ENCODE data around the gene SERTAD3. TPM values are rescaled to one million over a fixed set of nuclear protein-coding genes. Genes with fewer than 3 reads are reported as not detected.

Gene SERTAD3
- total and polyA plus RNA-seq, 2 of the 4 experiments (the other 2 are of a cell fraction), result 20.5 to 23.3 TPM

- TF ChIP-seq RFX5 (IDR thresholded peaks at IDR 0.05; ENCODE audit: low read depth, low read length), result no peak
- TF ChIP-seq POLR2A (IDR thresholded peaks at IDR 0.05; ENCODE audit: low read depth, low read length), result no peak; the same call in 1 of the 2 replicates
- no peak for TF ChIP-seq MAZ (IDR thresholded peaks at IDR 0.05; ENCODE audit: borderline replicate concordance, low read depth, low read length)
- TF ChIP-seq MAFK (IDR thresholded peaks at IDR 0.05; ENCODE audit: low read depth, low read length), result no peak
- no peak for TF ChIP-seq MXI1 (IDR thresholded peaks at IDR 0.05; ENCODE audit: borderline replicate concordance, low read depth, low read length)
- TF ChIP-seq NFE2L2 (IDR thresholded peaks at IDR 0.05; ENCODE audit: low read depth, low read length), result no peak
These were observed 2.3 kb downstream of the SERTAD3 start (continued) for GRCh38 chr19:40441719-40442253.

GRCh38 chr19:40438284-40438683, 5.9 kb downstream of the SERTAD3 start:
- H2BK15ac ChIP-seq (ENCODE audit: low read depth, low read length), result no peak overlapping the region
- no peak for ATAC-seq (ENCODE audit: low read depth)
- no peak overlapping the region for H3K23ac ChIP-seq (ENCODE audit: low read depth, low read length)
- H4K5ac ChIP-seq (ENCODE audit: low read depth, low read length), result no peak overlapping the region
- peaks cover 10 to 36% of the 10 kb centered on the region in 2 experiments; a peak in 3 of 4 replicates for H3K79me1 ChIP-seq (ENCODE audit: low read depth in 1 of 2, low read length in 2 of 2)
- H3K4me1 ChIP-seq (ENCODE audit: control insufficient read depth, insufficient read depth, low read length), result peaks cover 4% of the 10 kb centered on the region
- intact Hi-C loops (cut with micrococcal nuclease) (no loop called here), dilution Hi-C loops (cut with HindIII; ENCODE audit: low sequenced_read_pairs, unreplicated experiment) (no loop called here), in situ Hi-C loops (cut with MboI; ENCODE audit: low sequenced_read_pairs) (no loop called here)
- H2BK5ac ChIP-seq (ENCODE audit: low read depth, low read length, poor library complexity, severe bottlenecking), result no peak overlapping the region
- H3K9me3 ChIP-seq (ENCODE audit: control insufficient read depth, insufficient read depth, low read length), result no peaks in the 10 kb centered on the region
- H4K91ac ChIP-seq (ENCODE audit: insufficient read depth, low read depth, low read length), result no peak overlapping the region
- WGBS, 2 experiments (ENCODE audit: extremely low coverage in 2 of 2, insufficient read length in 1 of 2), result 92% methylated on average over 2 of the region's 3 CpGs; no CpG with 5 or more reads in 1 of the 2 experiments
- H4K20me1 ChIP-seq (ENCODE audit: insufficient read depth, low read length), result peaks cover 30% of the 10 kb centered on the region
- H3K14ac ChIP-seq (replicated peaks; ENCODE audit: low read depth, low read length), result no peak overlapping the region
- no peak overlapping the region for H3K4me2 ChIP-seq (ENCODE audit: low read depth, low read length)
- no peak overlapping the region for H2AK5ac ChIP-seq (ENCODE audit: low read depth, low read length)
- no peaks in the 10 kb centered on the region for H3K9me1 ChIP-seq (ENCODE audit: insufficient read depth, low read length)
- no peaks in the 10 kb centered on the region for H3K27me3 ChIP-seq (ENCODE audit: control insufficient read depth, insufficient read depth, low read length)
- no peak overlapping the region for H3K56ac ChIP-seq (ENCODE audit: extremely low read depth, insufficient read depth, low read length)
- no peak overlapping the region for H4K8ac ChIP-seq (ENCODE audit: low read depth in 2 of 2, low read length in 2 of 2)
- H3K18ac ChIP-seq (ENCODE audit: low read depth, low read length), result no peak overlapping the region
- BruUV-seq (replicated peaks), result no TSS peak
- POLR2A ChIA-PET (ENCODE audit: unreplicated experiment), result no interaction called here
- H2BK20ac ChIP-seq (ENCODE audit: low read depth, low read length), result no peak overlapping the region
- H3K9ac ChIP-seq (ENCODE audit: low read depth, low read length), result no peak overlapping the region
- no peak overlapping the region for H3K4me3 ChIP-seq (ENCODE audit: insufficient read depth, low read depth, low read length)
- no peak overlapping the region for H2BK120ac ChIP-seq (ENCODE audit: low read depth, low read length)
- CTCF ChIA-PET, result interaction anchor here (0.7 kb wide), 1 partner anchor 238 kb away, joined by 3 read pairs; no protein-coding TSS in a partner anchor
- no peak overlapping the region for H3K27ac ChIP-seq (ENCODE audit: insufficient read depth, low read length)
- H3K4ac ChIP-seq (ENCODE audit: low read depth, low read length), result no peak overlapping the region
- no peak overlapping the region for H2AK9ac ChIP-seq (replicated peaks; ENCODE audit: low read depth, low read length, poor library complexity)
- H3K36me3 ChIP-seq (ENCODE audit: control insufficient read depth, insufficient read depth, low read length), result peaks cover 19% of the 10 kb centered on the region
- H2AFZ ChIP-seq (replicated peaks; ENCODE audit: low read length, poor library complexity), result no peak overlapping the region
- DNase-seq, result no peak
- no peak for TF ChIP-seq RCOR1 (IDR thresholded peaks at IDR 0.05; ENCODE audit: insufficient replicate concordance, low read length)
- TF ChIP-seq CEBPB (IDR thresholded peaks at IDR 0.05; ENCODE audit: low read depth, low read length), result no peak
- TF ChIP-seq MAZ (IDR thresholded peaks at IDR 0.05; ENCODE audit: borderline replicate concordance, low read depth, low read length), result no peak
- no peak for TF ChIP-seq ELK1 (IDR thresholded peaks at IDR 0.05; ENCODE audit: borderline replicate concordance, low read depth, low read length)
- no peak for TF ChIP-seq POLR2A (IDR thresholded peaks at IDR 0.05; ENCODE audit: low read depth, low read length)
- TF ChIP-seq SMC3 (IDR thresholded peaks at IDR 0.05; ENCODE audit: low read depth, low read length), result no peak
- no peak for TF ChIP-seq RFX5 (IDR thresholded peaks at IDR 0.05; ENCODE audit: low read depth, low read length)
- no peak for TF ChIP-seq FOS (IDR thresholded peaks at IDR 0.05; ENCODE audit: low read depth, low read length)
- TF ChIP-seq RAD21 (IDR thresholded peaks at IDR 0.05; ENCODE audit: low read length), result no peak
- no peak for TF ChIP-seq NFE2L2 (IDR thresholded peaks at IDR 0.05; ENCODE audit: low read depth, low read length)
- TF ChIP-seq MXI1 (IDR thresholded peaks at IDR 0.05; ENCODE audit: borderline replicate concordance, low read depth, low read length), result no peak
- TF ChIP-seq CHD1 (IDR thresholded peaks at IDR 0.05; ENCODE audit: low read depth, low read length), result no peak
- TF ChIP-seq MAFK (IDR thresholded peaks at IDR 0.05; ENCODE audit: low read depth, low read length), result no peak
- no peak for TF ChIP-seq CTCF (conservative IDR thresholded peaks at IDR 0.05; ENCODE audit: low read depth, low read length)

Measured in IMR-90 (cell line).